Cardiac septum (tissue), 1 donor: Measurements from ENCODE around the gene CRX. TPM values are rescaled to one million over a fixed set of nuclear protein-coding genes. Genes with fewer than 3 reads are reported as not detected.
"Not testable (repeated sequence)": the region's sequence is repeated elsewhere in the genome, so short reads cannot be mapped to it uniquely, and the experiment has no call there.

Experiments
- DNase-seq: peaks from one replicate; pipeline ENCODE4 v3.0.0-alpha.2; 2020; ENCODE audit warnings: low spot score
- intact Hi-C: fragments of 100-400 bp; cut with DNase I; formaldehyde crosslinking; loops from one replicate; pipeline ENCODE4 v1.14.0; 2022
- total RNA-seq: library from RNA; stranded (reverse); fragmentation: NEBNext Ultra II Directional; extraction: Animal tissue kit (Norgen Biotek cat#: 25700); gene quantifications from one replicate; pipeline ENCODE4 v1.2.1, GENCODE V29; 2021
- donor health status: DM: no; HTN: no; CAD: no.

CRX gene
- total RNA-seq, 1 donor from 2014 or later, result not detected

DNA sequence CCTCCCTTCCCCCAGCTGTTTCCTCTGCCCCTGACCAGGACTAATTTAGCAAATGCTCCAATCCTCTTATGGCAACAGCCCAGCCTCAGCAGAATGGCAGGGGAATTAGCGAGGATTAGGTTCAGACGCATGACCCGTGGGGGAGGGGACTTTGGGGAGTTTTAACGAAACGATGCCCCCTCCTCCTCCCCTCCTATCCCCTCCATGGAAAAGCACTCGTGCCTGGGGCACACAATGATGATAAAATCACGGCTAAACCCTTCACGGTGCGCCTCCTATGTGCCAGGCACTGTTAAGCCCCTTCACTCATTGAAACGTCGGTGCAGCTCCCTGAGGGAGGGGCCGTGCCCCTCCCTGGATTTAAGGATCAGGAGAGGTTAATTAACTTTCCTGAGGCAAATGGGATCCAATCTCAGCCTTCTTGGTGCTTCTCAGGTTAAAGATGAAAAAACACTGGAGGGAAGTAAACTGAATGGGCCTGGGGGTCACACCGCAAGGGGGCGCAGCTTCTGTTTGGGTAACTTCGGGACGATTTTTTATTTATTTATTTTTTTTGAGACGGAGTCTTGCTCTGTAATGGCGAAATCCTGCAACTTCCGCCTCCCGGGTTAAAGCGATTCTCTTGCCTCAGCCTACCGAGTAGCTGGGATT is 27.2 kb downstream of the CRX start:
- peak; percentile 54 for DNase-seq
- intact Hi-C loops, result no loop called here

DNA sequence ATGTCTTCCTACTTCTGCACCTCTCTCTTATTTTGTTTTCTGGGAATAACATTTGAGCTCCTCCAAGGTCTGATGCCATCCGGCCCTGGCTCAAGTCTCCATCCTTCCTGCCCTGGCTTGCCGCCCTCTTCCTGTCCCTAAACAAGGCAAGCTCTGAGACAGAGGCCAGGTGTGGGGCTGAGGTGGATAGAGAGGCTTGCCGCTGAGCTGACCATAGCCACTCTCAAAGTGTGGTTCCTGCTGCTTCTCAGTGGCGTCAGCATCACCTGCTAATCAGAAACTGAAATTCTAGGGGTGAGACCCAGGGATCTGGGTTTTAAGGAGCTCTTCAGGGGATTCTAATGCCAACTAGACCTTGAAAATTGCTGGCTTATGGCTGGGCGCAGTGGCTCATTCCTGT is 31.3 kb downstream of the CRX start:
- intact Hi-C loops, result no loop called here
- peak; percentile 41 for DNase-seq

GRCh38 chr19:47854459-47854858 is 32.7 kb downstream of the CRX start:
- intact Hi-C loops, result no loop called here
- no peak for DNase-seq

GRCh38 chr19:47858231-47858630 is 36.5 kb downstream of the CRX start:
- intact Hi-C loops, result not testable (repeated sequence)
- DNase-seq, result peak; percentile 49

- intact Hi-C loops, result not testable (repeated sequence)
- DNase-seq, result peak; percentile 31
Observed at GRCh38 chr19:47858646-47859285, 37.0 kb downstream of the CRX start, which contains the start of gene TPRX2. Gene TPRX2 (plus strand): TSS chr19:47859235. CDS start chr19:47859247, 12 bp downstream.

DNA sequence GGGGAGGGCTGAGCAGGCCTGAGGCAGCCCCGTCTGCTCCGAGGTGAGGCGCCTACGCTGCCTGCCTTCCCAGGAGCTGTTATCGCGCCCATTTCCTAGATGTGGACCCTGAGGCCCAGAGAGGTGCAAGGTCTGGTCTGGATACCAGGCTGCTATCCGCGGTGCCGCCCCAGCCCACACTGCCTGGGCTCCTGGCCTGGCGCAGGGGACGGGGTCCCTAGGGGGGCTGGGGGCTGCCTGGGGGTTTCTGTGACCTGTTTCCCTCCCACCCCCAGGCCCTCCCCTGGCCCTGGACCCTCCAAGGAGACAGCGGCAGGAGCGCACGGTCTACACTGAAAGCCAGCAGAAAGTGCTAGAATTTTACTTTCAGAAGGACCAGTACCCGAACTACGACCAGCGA is 38.1 kb downstream of the CRX start:
- DNase-seq, result not testable (repeated sequence)
- intact Hi-C loops, result loop anchor here (10.0 kb wide), 1 partner anchor 45 kb away; no protein-coding TSS in a partner anchor

- intact Hi-C loops, result loop anchor here (10.0 kb wide), 1 partner anchor 46 kb away; no protein-coding TSS in a partner anchor
- DNase-seq, result peak; percentile 31
Observed at GRCh38 chr19:47860602-47861297, 39.0 kb downstream of the CRX start.

GRCh38 chr19:47861630-47862029 is 39.9 kb downstream of the CRX start:
- peak; percentile 10 for DNase-seq
- intact Hi-C loops, result loop anchor here (10.0 kb wide), 1 partner anchor 47 kb away; no protein-coding TSS in a partner anchor

GRCh38 chr19:47863514-47863936 is 41.8 kb downstream of the CRX start:
- intact Hi-C loops, result loop anchor here (10.0 kb wide), 1 partner anchor 49 kb away; no protein-coding TSS in a partner anchor
- DNase-seq, result peak; percentile 86

GRCh38 chr19:47865166-47865565 is 43.4 kb downstream of the CRX start:
- intact Hi-C loops, result loop anchor here (2.0 to 10.0 kb wide), 2 partner anchors 50 to 98 kb away; no protein-coding TSS in a partner anchor
- DNase-seq, result peak; percentile 56

DNA sequence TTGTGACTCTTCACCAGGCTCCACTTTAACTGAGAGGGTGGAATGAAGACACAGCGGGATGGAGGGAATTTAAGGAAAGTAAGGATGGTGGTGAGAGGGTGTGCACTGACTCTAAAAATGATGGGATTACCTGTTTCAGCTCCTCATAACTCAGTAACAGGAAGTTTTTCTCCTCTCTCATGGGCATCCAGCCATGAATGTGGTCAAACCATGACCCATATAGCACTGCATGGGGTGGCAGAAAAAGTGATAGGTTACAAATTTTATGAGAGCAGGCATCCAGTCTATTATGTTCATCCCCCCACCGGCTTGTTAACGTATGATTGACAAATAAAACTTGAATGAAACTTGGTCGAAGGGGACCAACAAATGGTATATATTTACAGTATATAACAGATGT is 57.2 kb downstream of the CRX start:
- intact Hi-C loops, result no loop called here
- DNase-seq, result no peak

GRCh38 chr19:47879385-47879784 is 57.6 kb downstream of the CRX start:
- DNase-seq, intact Hi-C loops: not testable (repeated sequence)

- DNase-seq, result no peak
- intact Hi-C loops, result no loop called here
Observed at GRCh38 chr19:47881757-47882156, 60.0 kb downstream of the CRX start.

DNA sequence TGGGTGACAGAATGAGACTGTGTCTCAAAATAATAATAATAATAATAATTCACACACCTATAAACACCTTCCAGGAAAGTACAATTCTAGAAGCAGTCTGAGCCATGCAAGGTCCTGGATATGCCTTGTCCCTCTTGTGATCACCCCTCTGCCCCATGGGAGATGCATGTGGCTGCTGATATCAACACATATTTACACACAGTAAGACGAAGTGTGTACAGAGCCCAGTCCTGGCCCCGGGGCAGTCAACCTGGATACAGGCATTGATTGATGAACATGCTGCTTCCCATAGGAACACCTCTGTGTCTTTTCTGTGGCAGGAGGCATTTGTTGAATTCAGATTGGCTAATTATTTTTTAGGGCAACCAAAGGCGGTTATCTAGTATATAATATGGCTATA is 61.2 kb downstream of the CRX start:
- DNase-seq, result no peak
- intact Hi-C loops, result no loop called here

GRCh38 chr19:47885067-47885463 is 63.3 kb downstream of the CRX start:
- intact Hi-C loops, result no loop called here
- DNase-seq, result no peak

DNA sequence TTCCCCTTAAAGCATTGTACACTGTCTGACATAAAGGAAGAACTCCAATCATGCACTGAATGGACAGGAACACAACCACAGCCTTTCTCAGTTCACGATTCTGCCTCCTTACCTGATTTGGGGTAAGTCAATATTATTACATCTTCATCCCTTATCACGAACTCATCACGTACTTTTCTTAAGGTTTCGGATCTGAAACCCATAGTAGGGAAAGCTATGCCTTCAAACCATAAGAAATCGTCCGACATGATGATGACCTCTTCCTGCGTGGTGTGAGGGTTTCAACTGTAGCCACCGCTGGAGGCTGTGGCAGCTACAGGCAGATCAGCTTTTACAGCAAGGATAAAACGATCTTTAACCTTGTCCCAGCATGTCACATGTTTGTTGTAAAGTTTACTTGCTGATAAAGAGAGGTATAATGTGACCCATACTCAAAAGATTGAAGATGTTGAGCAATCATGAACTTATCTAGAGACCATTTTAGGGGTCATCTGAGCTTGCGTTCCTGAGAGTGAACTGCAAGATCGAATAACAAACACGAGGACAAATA is 64.3 kb downstream of the CRX start, which contains the start of gene SULT2A1:
Gene SULT2A1, minus strand, starts transcription at position 306 of the 550 bp plus-strand sequence. Its CDS starts 58 bp downstream, at position 248.
- DNase-seq, result no peak
- intact Hi-C loops, result no loop called here

- DNase-seq, result no peak
- intact Hi-C loops, result no loop called here
Observed at GRCh38 chr19:47890865-47891621, 69.3 kb downstream of the CRX start.

DNA sequence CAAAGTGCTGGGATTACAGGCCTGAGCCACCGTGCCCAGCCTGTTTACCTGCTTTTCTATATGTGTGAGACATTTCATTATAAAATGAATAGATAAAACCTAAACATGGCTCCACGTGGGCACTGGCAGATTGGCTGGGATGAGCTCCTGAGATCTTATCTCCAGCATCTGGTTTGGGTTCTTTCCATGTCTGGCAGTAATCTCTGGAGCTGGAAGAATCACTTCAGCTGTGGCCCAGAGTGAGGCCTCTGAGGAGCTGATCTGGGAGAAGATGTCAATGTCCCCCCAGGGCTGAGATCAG is 69.8 kb downstream of the CRX start:
- no peak for DNase-seq
- intact Hi-C loops, result no loop called here

GRCh38 chr19:47891923-47892666 is 70.4 kb downstream of the CRX start:
- intact Hi-C loops, result no loop called here
- no peak for DNase-seq
